ENCODE data around the gene ANGPTL8. TPM values are rescaled to one million over a fixed set of nuclear protein-coding genes. Genes with fewer than 3 reads are reported as not detected.

Gene ANGPTL8
- total RNA-seq, 1 donor from 2014 or later: not detected

DNA sequence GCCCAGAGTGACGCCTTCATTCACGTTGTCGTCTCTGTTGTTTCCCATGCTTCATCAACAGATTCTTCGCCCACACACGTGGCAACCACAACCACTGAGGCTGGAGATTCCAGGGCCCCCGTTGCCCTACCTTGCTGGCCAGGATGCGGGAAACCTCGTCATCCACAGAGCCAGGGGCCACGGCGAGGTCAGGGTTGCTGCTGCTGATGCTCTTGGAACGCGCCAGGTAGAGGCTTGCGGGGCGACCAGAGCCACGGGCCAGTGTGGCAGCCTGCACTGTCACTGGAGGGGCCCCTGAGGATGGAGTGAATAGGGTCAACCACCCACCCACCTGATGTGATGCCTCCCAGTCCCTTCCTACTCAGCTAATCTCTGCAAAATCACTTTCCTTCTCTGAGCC lies 6.3 kb upstream of the ANGPTL8 start:
- H3K27me3 Mint-ChIP-seq (ENCODE audit: low read depth): no peaks in the 10 kb centered on the region
- H3K4me3 Mint-ChIP-seq: no peak overlapping the region
- peaks cover 9% of the 10 kb centered on the region for H3K4me1 Mint-ChIP-seq
- H3K27ac Mint-ChIP-seq (ENCODE audit: unreplicated experiment): no peak overlapping the region
- no peaks in the 10 kb centered on the region for H3K9me3 Mint-ChIP-seq
- H3K36me3 Mint-ChIP-seq (ENCODE audit: low read depth): peaks cover 3% of the 10 kb centered on the region
- TF ChIP-seq, protein P1, sequence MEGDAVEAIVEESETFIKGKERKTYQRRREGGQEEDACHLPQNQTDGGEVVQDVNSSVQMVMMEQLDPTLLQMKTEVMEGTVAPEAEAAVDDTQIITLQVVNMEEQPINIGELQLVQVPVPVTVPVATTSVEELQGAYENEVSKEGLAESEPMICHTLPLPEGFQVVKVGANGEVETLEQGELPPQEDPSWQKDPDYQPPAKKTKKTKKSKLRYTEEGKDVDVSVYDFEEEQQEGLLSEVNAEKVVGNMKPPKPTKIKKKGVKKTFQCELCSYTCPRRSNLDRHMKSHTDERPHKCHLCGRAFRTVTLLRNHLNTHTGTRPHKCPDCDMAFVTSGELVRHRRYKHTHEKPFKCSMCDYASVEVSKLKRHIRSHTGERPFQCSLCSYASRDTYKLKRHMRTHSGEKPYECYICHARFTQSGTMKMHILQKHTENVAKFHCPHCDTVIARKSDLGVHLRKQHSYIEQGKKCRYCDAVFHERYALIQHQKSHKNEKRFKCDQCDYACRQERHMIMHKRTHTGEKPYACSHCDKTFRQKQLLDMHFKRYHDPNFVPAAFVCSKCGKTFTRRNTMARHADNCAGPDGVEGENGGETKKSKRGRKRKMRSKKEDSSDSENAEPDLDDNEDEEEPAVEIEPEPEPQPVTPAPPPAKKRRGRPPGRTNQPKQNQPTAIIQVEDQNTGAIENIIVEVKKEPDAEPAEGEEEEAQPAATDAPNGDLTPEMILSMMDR (conservative IDR thresholded peaks at IDR 0.05): no peak
- DNase-seq (ENCODE audit: low read depth, low spot score): no peak

DNA sequence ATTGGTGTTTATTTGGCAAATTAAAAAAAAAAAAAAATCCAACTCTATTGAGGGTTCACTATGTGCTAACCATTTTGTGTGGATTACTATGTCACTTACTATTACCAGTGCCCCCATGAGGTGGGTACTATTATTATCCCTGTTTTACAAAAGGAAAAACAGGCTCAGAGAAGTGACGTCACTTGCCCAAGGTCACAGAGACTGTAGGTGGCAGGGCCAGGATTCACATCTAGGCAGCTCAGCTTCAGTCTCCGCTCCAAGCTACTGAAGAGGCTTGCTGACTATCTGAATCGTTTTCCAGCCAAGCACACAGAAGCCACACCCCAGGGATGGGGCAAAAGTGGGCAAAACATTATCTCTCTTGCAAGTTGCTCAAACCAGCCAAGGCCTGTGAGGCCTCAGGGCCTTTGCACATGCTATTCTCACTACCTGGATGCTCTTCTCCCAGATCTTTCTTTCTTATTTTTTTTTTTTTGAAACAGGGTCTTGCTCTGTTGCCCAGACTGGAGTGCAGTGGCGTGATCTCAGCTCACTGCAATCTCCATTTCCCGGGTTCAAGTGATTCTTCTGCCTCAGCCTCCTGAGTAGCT lies 4.8 kb upstream of the ANGPTL8 start:
- DNase-seq (ENCODE audit: low read depth, low spot score): no peak
- TF ChIP-seq, protein P1 (conservative IDR thresholded peaks at IDR 0.05): no peak
- H3K27ac Mint-ChIP-seq (ENCODE audit: unreplicated experiment): peak overlapping the region; percentile 78
- no peaks in the 10 kb centered on the region for H3K9me3 Mint-ChIP-seq
- no peak overlapping the region for H3K4me3 Mint-ChIP-seq
- peaks cover 3% of the 10 kb centered on the region for H3K36me3 Mint-ChIP-seq (ENCODE audit: low read depth)
- no peaks in the 10 kb centered on the region for H3K27me3 Mint-ChIP-seq (ENCODE audit: low read depth)
- peaks cover 9% of the 10 kb centered on the region for H3K4me1 Mint-ChIP-seq

DNA sequence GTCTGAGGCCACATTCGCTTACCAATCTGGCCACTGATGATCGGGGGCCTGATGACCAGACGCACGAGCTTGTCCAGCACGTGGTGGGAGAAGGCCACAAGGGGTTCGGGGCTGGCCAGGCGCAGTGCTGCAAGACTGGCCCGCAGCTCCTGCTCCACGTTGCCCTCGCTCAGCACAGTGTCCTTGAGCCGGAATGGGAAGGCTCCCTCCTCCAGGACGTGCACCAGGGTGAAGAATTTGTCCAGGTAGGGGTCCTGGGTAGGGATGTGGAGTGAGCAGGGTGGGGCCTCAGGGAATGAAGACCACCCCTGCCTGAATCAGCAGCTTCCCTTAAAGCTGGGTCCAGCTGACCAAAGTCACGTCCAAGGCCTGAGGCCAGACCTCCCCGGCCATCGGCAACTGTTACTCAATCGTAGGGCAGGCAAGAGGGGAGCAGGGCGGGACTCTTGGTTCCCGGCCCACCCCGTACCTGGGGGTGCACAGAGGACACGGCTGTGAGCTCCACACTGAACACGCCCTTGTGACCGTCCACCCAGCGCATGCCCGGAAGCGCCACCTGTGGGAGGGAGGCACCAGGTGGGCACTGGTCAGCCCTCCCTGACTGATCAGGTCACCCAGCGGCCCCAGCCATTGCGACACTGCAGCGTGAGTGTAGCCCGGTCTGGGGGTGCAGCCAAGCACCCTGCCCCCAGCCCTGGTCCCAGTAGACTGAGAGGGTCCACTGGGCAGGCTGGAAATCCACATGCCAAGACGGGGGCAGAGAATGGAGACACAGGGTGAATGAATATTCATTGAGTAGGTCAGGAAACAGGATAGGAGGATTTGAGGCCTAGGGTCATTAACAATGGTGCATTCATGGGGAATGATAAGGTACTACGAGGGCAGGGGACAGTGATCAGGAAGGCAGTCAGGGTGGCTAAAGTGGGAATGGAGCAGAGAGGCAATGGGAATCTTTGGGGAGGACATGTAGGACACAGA lies 2.8 kb upstream of the ANGPTL8 start:
- TF ChIP-seq, protein P1 (conservative IDR thresholded peaks at IDR 0.05): no peak
- Mint-ChIP-seq H3K27me3 (ENCODE audit: low read depth) (no peaks in the 10 kb centered on the region), H3K36me3 (ENCODE audit: low read depth) (no peaks in the 10 kb centered on the region), H3K9me3 (no peaks in the 10 kb centered on the region), H3K27ac (ENCODE audit: unreplicated experiment) (peak overlapping the region; percentile 81), H3K4me1 (peaks cover 9% of the 10 kb centered on the region), H3K4me3 (no peak overlapping the region)
- DNase-seq (ENCODE audit: low read depth, low spot score): no peak

DNA sequence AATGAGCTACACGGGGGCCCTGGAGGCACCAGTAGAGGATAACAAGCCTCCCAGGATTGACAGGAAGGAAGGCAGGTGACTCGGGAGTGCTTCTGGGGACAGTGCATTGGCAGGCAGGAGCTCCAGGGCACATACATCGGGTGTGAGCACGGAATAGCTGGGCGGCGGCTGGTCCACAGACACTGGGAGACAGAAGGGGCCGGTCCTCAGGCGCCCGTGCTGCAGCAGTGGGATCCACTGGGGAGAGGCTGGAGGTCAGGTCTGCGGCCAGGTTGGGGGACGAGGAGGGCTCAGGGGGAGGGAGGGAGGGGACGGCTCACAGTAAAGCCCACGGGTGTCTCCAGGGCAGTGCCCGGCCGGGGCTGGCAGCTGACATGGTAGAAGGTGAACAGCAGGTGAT lies 2.1 kb upstream of the ANGPTL8 start:
- TF ChIP-seq, protein P1 (conservative IDR thresholded peaks at IDR 0.05): no peak
- Mint-ChIP-seq H3K27me3 (ENCODE audit: low read depth) (no peaks in the 10 kb centered on the region), H3K4me1 (peaks cover 9% of the 10 kb centered on the region), H3K27ac (ENCODE audit: unreplicated experiment) (peak overlapping the region; percentile 81), H3K4me3 (no peak overlapping the region), H3K36me3 (ENCODE audit: low read depth) (no peaks in the 10 kb centered on the region), H3K9me3 (no peaks in the 10 kb centered on the region)
- no peak for DNase-seq (ENCODE audit: low read depth, low spot score)

DNA sequence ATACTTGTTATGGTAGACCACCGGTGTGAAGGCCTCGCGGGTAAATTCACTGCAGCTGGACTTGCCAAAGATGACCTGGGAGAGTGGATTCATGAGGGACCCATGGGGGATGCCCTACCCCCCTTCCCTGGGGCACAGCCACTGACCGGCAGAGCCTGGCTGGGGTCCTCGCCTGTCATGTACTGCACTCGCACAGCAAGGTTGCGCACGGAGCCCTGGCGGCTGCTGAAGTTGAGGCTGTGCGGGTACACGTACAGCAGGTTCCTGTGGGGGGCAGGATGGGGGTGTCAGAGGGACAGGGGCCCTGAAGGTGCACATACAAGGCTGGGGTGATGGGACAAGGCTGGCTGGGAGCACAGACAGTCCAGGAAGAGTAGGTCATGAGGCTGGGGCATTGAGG lies 1.4 kb upstream of the ANGPTL8 start:
- Mint-ChIP-seq H3K4me1 (peaks cover 9% of the 10 kb centered on the region), H3K27ac (ENCODE audit: unreplicated experiment) (no peak overlapping the region), H3K27me3 (ENCODE audit: low read depth) (no peaks in the 10 kb centered on the region), H3K36me3 (ENCODE audit: low read depth) (no peaks in the 10 kb centered on the region), H3K9me3 (no peaks in the 10 kb centered on the region), H3K4me3 (no peak overlapping the region)
- TF ChIP-seq, protein P1 (conservative IDR thresholded peaks at IDR 0.05): no peak
- no peak for DNase-seq (ENCODE audit: low read depth, low spot score)
